GM12892 (cell line): ENCODE results near the gene HYAL1.

ENCODE experiments used
- POLR2A ChIP-seq: IDR thresholded peaks from 2 replicates; pipeline ENCODE4 v1.6.1; 2011; ENCODE audit warnings: low read depth, low read length, control low read depth
- TAF1 ChIP-seq: IDR thresholded peaks from 2 replicates; pipeline ENCODE4 v1.6.1; 2011; ENCODE audit warnings: low read depth, mild to moderate bottlenecking, control low read depth, low read length, borderline replicate concordance

GRCh38 chr3:50340448-50341329 lies 37.3 kb upstream of the HYAL1 start, which contains the start of gene RASSF1:
- TF ChIP-seq TAF1 (no peak), POLR2A (0 out of 2 replicates have a peak, but pooled peaks have one; percentile 19)
